ENCODE results near the gene STYXL1.
"Not testable (repeated sequence)": the region's sequence is repeated elsewhere in the genome, so short reads cannot be mapped to it uniquely, and the experiment has no call there.

STYXL1 gene

GRCh38 chr7:76060842-76061241 lies 13.0 kb upstream of the STYXL1 start:
- no peak for DNase-seq (ENCODE audit: low read depth in 1 of 2, low spot score in 1 of 2)
- TF ChIP-seq REST (IDR thresholded peaks at IDR 0.05; ENCODE audit: insufficient replicate concordance, low read depth) (no peak), CTCF (IDR thresholded peaks at IDR 0.05; ENCODE audit: insufficient read depth, low read length) (no peak), POLR2AphosphoS5 (IDR thresholded peaks at IDR 0.05; ENCODE audit: low read depth) (no peak), GABPA (IDR thresholded peaks at IDR 0.05; ENCODE audit: low read depth) (no peak), SPI1 (IDR thresholded peaks at IDR 0.05; ENCODE audit: borderline replicate concordance, low read depth) (no peak)
- no peak overlapping the region for H3K4me3 ChIP-seq (replicated peaks; ENCODE audit: insufficient read depth, low read length)
- no peaks in the 10 kb centered on the region for H3K27me3 ChIP-seq (ENCODE audit: insufficient read depth, poor library complexity, severe bottlenecking)
- H3K27ac ChIP-seq (replicated peaks): no peak overlapping the region

GRCh38 chr7:76058745-76059144 lies 10.9 kb upstream of the STYXL1 start:
- H3K4me3 ChIP-seq (replicated peaks; ENCODE audit: insufficient read depth, low read length); DNase-seq (ENCODE audit: low read depth in 1 of 2, low spot score in 1 of 2); H3K27ac ChIP-seq (replicated peaks); H3K27me3 ChIP-seq (ENCODE audit: insufficient read depth, poor library complexity, severe bottlenecking): not testable (repeated sequence)

- no peak for DNase-seq (ENCODE audit: low read depth in 1 of 2, low spot score in 1 of 2)
- H3K4me3 ChIP-seq (replicated peaks; ENCODE audit: insufficient read depth, low read length): no peak overlapping the region
- TF ChIP-seq GABPA (IDR thresholded peaks at IDR 0.05; ENCODE audit: low read depth) (no peak), POLR2AphosphoS5 (IDR thresholded peaks at IDR 0.05; ENCODE audit: low read depth) (no peak), CTCF (IDR thresholded peaks at IDR 0.05; ENCODE audit: insufficient read depth, low read length) (no peak), SPI1 (IDR thresholded peaks at IDR 0.05; ENCODE audit: borderline replicate concordance, low read depth) (no peak), REST (IDR thresholded peaks at IDR 0.05; ENCODE audit: insufficient replicate concordance, low read depth) (no peak)
- no peak overlapping the region for H3K27ac ChIP-seq (replicated peaks)
- H3K27me3 ChIP-seq (ENCODE audit: insufficient read depth, poor library complexity, severe bottlenecking): no peaks in the 10 kb centered on the region
Observed at GRCh38 chr7:76057813-76058145, 10.0 kb upstream of the STYXL1 start.

- no peak overlapping the region for H3K27ac ChIP-seq (replicated peaks)
- TF ChIP-seq GABPA (IDR thresholded peaks at IDR 0.05; ENCODE audit: low read depth) (no peak), CTCF (IDR thresholded peaks at IDR 0.05; ENCODE audit: insufficient read depth, low read length) (no peak), POLR2AphosphoS5 (IDR thresholded peaks at IDR 0.05; ENCODE audit: low read depth) (no peak), REST (IDR thresholded peaks at IDR 0.05; ENCODE audit: insufficient replicate concordance, low read depth) (no peak), SPI1 (IDR thresholded peaks at IDR 0.05; ENCODE audit: borderline replicate concordance, low read depth) (no peak)
- no peak for DNase-seq (ENCODE audit: low read depth in 1 of 2, low spot score in 1 of 2)
- no peak overlapping the region for H3K4me3 ChIP-seq (replicated peaks; ENCODE audit: insufficient read depth, low read length)
- H3K27me3 ChIP-seq (ENCODE audit: insufficient read depth, poor library complexity, severe bottlenecking): no peaks in the 10 kb centered on the region
Observed at GRCh38 chr7:76057103-76057812, 9.5 kb upstream of the STYXL1 start.
